NT2/D1 (cell line): ENCODE results near the gene BCAS3.

Source experiments
- DNase-seq: peaks from one replicate; pipeline ENCODE4 v3.0.0-alpha.2; 2011; ENCODE audit warnings: low read depth, low spot score
- H3K27me3 ChIP-seq: 2 replicates; pipeline ENCODE4 v1.6.0; 2011; ENCODE audit warnings: mild to moderate bottlenecking; ENCODE audit not compliant: insufficient read length, insufficient read depth
- H3K36me3 ChIP-seq: 2 replicates; pipeline ENCODE4 v1.6.1; 2011; ENCODE audit warnings: mild to moderate bottlenecking, low read length, mixed read lengths; ENCODE audit not compliant: insufficient read depth, insufficient read length
- H3K4me1 ChIP-seq: 2 replicates; pipeline ENCODE4 v1.5.1; 2011; ENCODE audit not compliant: insufficient read depth, insufficient read length
- H3K4me3 ChIP-seq: 2 replicates; pipeline ENCODE4 v1.5.1; 2011; ENCODE audit warnings: low read depth; ENCODE audit not compliant: insufficient read length
- H3K9ac ChIP-seq: 2 replicates; pipeline ENCODE4 v1.6.0; 2011; ENCODE audit warnings: low read depth; ENCODE audit not compliant: insufficient read length
- H3K9me3 ChIP-seq: 2 replicates; pipeline ENCODE4 v1.5.1; 2011; ENCODE audit warnings: mild to moderate bottlenecking, low read length; ENCODE audit not compliant: insufficient read depth
- SUZ12 ChIP-seq: IDR thresholded peaks from 2 replicates; pipeline ENCODE4 v1.6.1; 2011; ENCODE audit not compliant: insufficient read length, insufficient read depth; ENCODE audit errors: extremely low read depth
- YY1 ChIP-seq: IDR thresholded peaks from 2 replicates; pipeline ENCODE4 v1.6.1; 2011; ENCODE audit not compliant: insufficient read length, insufficient read depth
- ZNF274 ChIP-seq: IDR thresholded peaks from 2 replicates; pipeline ENCODE4 v1.6.1; 2011; ENCODE audit warnings: mild to moderate bottlenecking, low read depth, low read length

Gene BCAS3

GRCh38 chr17:61205401-61205800 lies 527.8 kb downstream of the BCAS3 start:
- TF ChIP-seq ZNF274 (no peak), SUZ12 (no peak), YY1 (no peak)
- DNase-seq: no peak
- no peak overlapping the region for H3K9ac ChIP-seq
- H3K4me1 ChIP-seq: no peaks in the 10 kb centered on the region
- H3K36me3 ChIP-seq: no peaks in the 10 kb centered on the region
- H3K27me3 ChIP-seq: no peaks in the 10 kb centered on the region
- no peak overlapping the region for H3K4me3 ChIP-seq
- no peaks in the 10 kb centered on the region for H3K9me3 ChIP-seq

DNA sequence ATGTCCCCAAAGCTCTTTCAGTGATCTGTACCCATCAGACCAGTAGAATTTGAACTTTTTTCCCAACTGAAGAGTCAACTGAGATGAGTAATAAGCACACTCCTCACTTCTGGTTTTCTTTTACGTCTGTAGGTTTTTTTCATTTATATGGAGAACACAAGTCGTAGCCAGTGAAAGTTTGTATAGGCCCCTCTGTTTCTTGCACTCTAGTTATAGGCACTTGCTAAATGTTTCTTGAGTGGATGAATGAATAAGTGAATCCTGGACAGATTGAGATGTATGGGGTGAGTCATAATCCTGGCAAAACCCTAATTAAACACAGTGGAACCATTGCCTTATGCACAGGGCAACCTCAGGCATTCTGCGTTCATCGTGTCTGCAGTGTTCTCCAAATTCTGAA lies 528.3 kb downstream of the BCAS3 start:
- TF ChIP-seq YY1 (no peak), ZNF274 (no peak), SUZ12 (no peak)
- H3K27me3 ChIP-seq: no peaks in the 10 kb centered on the region
- no peak overlapping the region for H3K9ac ChIP-seq
- no peak for DNase-seq
- H3K9me3 ChIP-seq: no peaks in the 10 kb centered on the region
- no peaks in the 10 kb centered on the region for H3K36me3 ChIP-seq
- no peaks in the 10 kb centered on the region for H3K4me1 ChIP-seq
- no peak overlapping the region for H3K4me3 ChIP-seq

DNA sequence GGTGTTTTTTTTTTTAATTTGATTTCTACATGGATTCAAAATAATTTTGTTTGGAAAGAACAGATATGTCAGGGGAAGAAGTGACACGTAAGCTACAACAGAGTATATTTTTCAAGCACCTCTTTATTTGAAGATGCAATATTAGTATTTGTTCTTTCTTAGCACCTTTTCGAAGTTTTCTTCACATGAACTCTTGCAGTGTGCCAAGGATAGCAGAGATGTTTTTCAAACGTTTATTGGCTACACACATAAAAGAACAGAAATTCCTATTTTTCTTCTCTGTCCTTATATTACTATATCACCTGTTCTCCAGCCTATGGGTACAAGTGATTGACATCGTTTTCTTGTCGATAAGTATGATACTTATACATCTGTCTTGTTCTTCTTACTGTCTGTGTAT lies 529.3 kb downstream of the BCAS3 start:
- H3K4me1 ChIP-seq: no peaks in the 10 kb centered on the region

GRCh38 chr17:61208301-61209105 lies 530.9 kb downstream of the BCAS3 start:
- no peak overlapping the region for H3K4me3 ChIP-seq

More for the DNA sequence above, 529.3 kb downstream of the BCAS3 start:
- Histone ChIP-seq H3K4me3 (no peak overlapping the region), H3K9me3 (no peaks in the 10 kb centered on the region), H3K36me3 (no peaks in the 10 kb centered on the region), H3K27me3 (no peaks in the 10 kb centered on the region), H3K9ac (no peak overlapping the region)
- TF ChIP-seq ZNF274 (no peak), YY1 (no peak), SUZ12 (no peak)
- DNase-seq: no peak

DNA sequence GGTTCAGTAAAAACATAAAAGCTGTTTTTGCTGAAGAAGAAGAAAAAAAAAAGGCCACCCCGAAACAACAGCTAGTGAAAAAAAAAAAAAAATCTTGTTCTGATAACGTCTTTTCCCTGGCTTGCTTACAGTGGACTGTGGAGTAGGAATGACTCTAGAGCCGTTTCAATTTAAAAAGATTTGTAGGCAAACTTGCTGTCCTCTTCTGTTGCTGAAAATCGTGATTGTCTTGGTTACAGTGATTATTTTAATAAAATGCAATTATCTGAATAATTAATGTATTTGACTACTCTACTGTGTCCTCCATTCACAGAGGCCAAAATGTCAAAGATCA lies 531.4 kb downstream of the BCAS3 start:
- no peak overlapping the region for H3K4me3 ChIP-seq
- H3K4me1 ChIP-seq: no peaks in the 10 kb centered on the region
- H3K36me3 ChIP-seq: no peaks in the 10 kb centered on the region
- H3K9ac ChIP-seq: no peak overlapping the region
- TF ChIP-seq YY1 (no peak), ZNF274 (no peak), SUZ12 (no peak)
- no peaks in the 10 kb centered on the region for H3K9me3 ChIP-seq
- H3K27me3 ChIP-seq: no peaks in the 10 kb centered on the region
- no peak for DNase-seq

More at GRCh38 chr17:61208301-61209105, 530.9 kb downstream of the BCAS3 start:
- Histone ChIP-seq H3K9ac (no peak overlapping the region), H3K9me3 (no peaks in the 10 kb centered on the region), H3K27me3 (no peaks in the 10 kb centered on the region), H3K36me3 (no peaks in the 10 kb centered on the region), H3K4me1 (no peaks in the 10 kb centered on the region)
- TF ChIP-seq ZNF274: no peak
- no peak for TF ChIP-seq SUZ12
- no peak for TF ChIP-seq YY1
- DNase-seq: no peak

DNA sequence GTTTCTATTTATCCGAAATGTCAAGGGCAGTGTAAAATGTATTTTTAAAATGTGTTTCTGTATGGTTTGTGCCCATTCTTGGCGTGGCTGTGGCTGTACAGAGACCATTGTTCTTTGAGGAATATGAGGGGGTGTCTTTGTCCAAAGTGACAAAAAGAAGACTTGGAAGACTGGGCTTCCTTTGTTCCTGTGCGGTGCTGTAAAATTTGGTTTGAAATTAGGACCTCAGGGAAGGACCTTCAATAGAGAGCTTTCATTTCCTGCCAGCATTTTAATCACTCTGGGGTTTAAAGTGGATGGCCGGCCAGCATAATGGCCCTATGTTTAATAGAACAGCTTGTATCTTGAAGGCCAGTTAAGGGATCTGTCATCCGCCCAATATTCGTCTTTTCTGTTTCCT lies 531.9 kb downstream of the BCAS3 start:
- Histone ChIP-seq H3K27me3 (no peaks in the 10 kb centered on the region), H3K9me3 (no peaks in the 10 kb centered on the region), H3K4me1 (no peaks in the 10 kb centered on the region), H3K4me3 (no peak overlapping the region), H3K36me3 (no peaks in the 10 kb centered on the region), H3K9ac (no peak overlapping the region)
- TF ChIP-seq SUZ12: no peak
- no peak for TF ChIP-seq ZNF274
- no peak for DNase-seq

- DNase-seq: no peak
- Histone ChIP-seq H3K27me3 (no peaks in the 10 kb centered on the region), H3K4me3 (no peak overlapping the region), H3K9ac (no peak overlapping the region), H3K36me3 (no peaks in the 10 kb centered on the region), H3K9me3 (no peaks in the 10 kb centered on the region), H3K4me1 (no peaks in the 10 kb centered on the region)
- TF ChIP-seq ZNF274 (no peak), SUZ12 (no peak), YY1 (no peak)
Observed at GRCh38 chr17:61211236-61211635, 533.6 kb downstream of the BCAS3 start.

DNA sequence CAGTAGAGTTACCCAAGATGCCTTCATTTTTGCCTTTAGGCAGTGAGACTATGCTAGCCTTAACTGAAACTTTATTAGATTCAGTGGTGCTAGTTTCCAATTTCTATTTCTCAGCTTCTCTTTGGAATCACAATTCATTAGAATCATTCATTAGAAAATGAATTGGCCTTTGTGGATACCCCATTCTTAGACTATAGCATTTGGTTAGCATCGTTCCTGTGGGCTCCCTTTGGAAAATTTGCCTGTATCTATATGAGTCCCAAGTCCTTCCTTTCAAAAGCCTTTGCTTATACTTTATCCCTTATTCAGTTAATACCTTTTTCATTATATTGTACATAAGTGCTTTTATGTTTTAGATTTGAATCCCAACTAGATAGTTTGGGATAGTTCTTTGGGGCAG lies 535.0 kb downstream of the BCAS3 start:
- Histone ChIP-seq H3K9ac (no peak overlapping the region), H3K4me1 (no peaks in the 10 kb centered on the region), H3K9me3 (no peaks in the 10 kb centered on the region), H3K36me3 (no peaks in the 10 kb centered on the region), H3K27me3 (no peaks in the 10 kb centered on the region), H3K4me3 (no peak overlapping the region)
- DNase-seq: no peak
- TF ChIP-seq ZNF274: no peak
- no peak for TF ChIP-seq YY1
- no peak for TF ChIP-seq SUZ12
